SK-MEL-5 (cell line): ENCODE results near the gene HLA-DRA. TPM values are rescaled to one million over a fixed set of nuclear protein-coding genes. Genes with fewer than 3 reads are reported as not detected.
A peak's percentile ranks its signal among the peaks of the same experiment; 100 is the strongest.
"Not testable (repeated sequence)": the region's sequence is repeated elsewhere in the genome, so short reads cannot be mapped to it uniquely, and the experiment has no call there.

ENCODE experiments used
- DNase-seq: peaks from one replicate; pipeline ENCODE4 v3.0.0-alpha.2; 2016; ENCODE audit warnings: low read depth, low spot score
- in situ Hi-C: cut with HindIII; loops from 2 replicates; pipeline ENCODE4 v1.10.0; 2016; ENCODE audit warnings: low sequenced_read_pairs, high pct_unique_total_duplicates, low pct_unique_long_range_greater_than_20kb
- total RNA-seq: library from RNA; depleted of rRNA; stranded (reverse); fragments of >200 nt; shearing (Covaris generic); gene quantifications from 2 replicates; pipeline ENCODE4 v1.2.3, GENCODE V29; 2014

HLA-DRA gene
- total RNA-seq, 1 experiment from 2014 or later, result 5.7 TPM

- in situ Hi-C loops, result no loop called here
- no peak for DNase-seq
Measured at GRCh38 chr6:32426338-32426737, 13.3 kb upstream of the HLA-DRA start.

- no peak for DNase-seq
- in situ Hi-C loops, result no loop called here
Measured at GRCh38 chr6:32427218-32427617, 12.5 kb upstream of the HLA-DRA start.

- DNase-seq, result no peak
- in situ Hi-C loops, result no loop called here
Measured at GRCh38 chr6:32427934-32428474, 11.7 kb upstream of the HLA-DRA start.

- DNase-seq, result no peak
- in situ Hi-C loops, result no loop called here
Measured at GRCh38 chr6:32430179-32430578, 9.5 kb upstream of the HLA-DRA start.

- no peak for DNase-seq
- in situ Hi-C loops, result no loop called here
Measured at GRCh38 chr6:32431142-32431541, 8.5 kb upstream of the HLA-DRA start.

- peak; percentile 49 for DNase-seq
- in situ Hi-C loops, result no loop called here
Measured at GRCh38 chr6:32432050-32432450, 7.6 kb upstream of the HLA-DRA start.

- DNase-seq, in situ Hi-C loops: not testable (repeated sequence)
Measured at GRCh38 chr6:32433950-32434349, 5.7 kb upstream of the HLA-DRA start.

- in situ Hi-C loops, result no loop called here
Measured at GRCh38 chr6:32436186-32436585, 3.5 kb upstream of the HLA-DRA start.

GRCh38 chr6:32436995-32437836 is 2.5 kb upstream of the HLA-DRA start:
- peak; percentile 59 for DNase-seq
- in situ Hi-C loops, result no loop called here

More at GRCh38 chr6:32436186-32436585, 3.5 kb upstream of the HLA-DRA start:
- DNase-seq, result no peak

- DNase-seq, result no peak
- in situ Hi-C loops, result no loop called here
Measured at GRCh38 chr6:32439139-32439538, 548 bp upstream of the HLA-DRA start.

GRCh38 chr6:32442243-32442667 is 2.6 kb downstream of the HLA-DRA start:
- in situ Hi-C loops, result no loop called here
- DNase-seq, result no peak

GRCh38 chr6:32442977-32443552 is 3.4 kb downstream of the HLA-DRA start:
- in situ Hi-C loops, result no loop called here
- no peak for DNase-seq

GRCh38 chr6:32444433-32444832 is 4.7 kb downstream of the HLA-DRA start:
- in situ Hi-C loops, result no loop called here
- no peak for DNase-seq

GRCh38 chr6:32445321-32445854 is 5.7 kb downstream of the HLA-DRA start:
- DNase-seq, result no peak
- in situ Hi-C loops, result no loop called here

- DNase-seq, result no peak
- in situ Hi-C loops, result no loop called here
Measured at GRCh38 chr6:32447932-32448331, 8.2 kb downstream of the HLA-DRA start.

GRCh38 chr6:32449088-32449736 is 9.5 kb downstream of the HLA-DRA start:
- DNase-seq, result no peak
- in situ Hi-C loops, result no loop called here

- DNase-seq, result no peak
Measured at GRCh38 chr6:32457054-32457453, 17.4 kb downstream of the HLA-DRA start.

GRCh38 chr6:32459781-32460424 is 20.2 kb downstream of the HLA-DRA start:
- DNase-seq, result no peak
- in situ Hi-C loops, result no loop called here

More at GRCh38 chr6:32457054-32457453, 17.4 kb downstream of the HLA-DRA start:
- in situ Hi-C loops, result no loop called here
